Measurements from ENCODE around the gene CHCHD5. TPM values are rescaled to one million over a fixed set of nuclear protein-coding genes. Genes with fewer than 3 reads are reported as not detected.

Gene CHCHD5
- total and polyA plus RNA-seq, 9 donors, result 1.7 to 28.6 (median 22.2) TPM

GRCh38 chr2:112572005-112572404 is 12.4 kb upstream of the CHCHD5 start:
- Histone ChIP-seq H3K27ac (no peak overlapping the region), H3K27me3 (no peaks in the 10 kb centered on the region), H3K4me3 (no peak overlapping the region), H3K36me3 (no peaks in the 10 kb centered on the region), H3K4me1 (ENCODE audit: insufficient read depth) (no peaks in the 10 kb centered on the region), H3K9me3 (peaks cover 0 to 8% of the 10 kb centered on the region in 2 donors)
- intact Hi-C loops (cut with DNase I), result no loop called here
- no peak for DNase-seq
- TF ChIP-seq POLR2A (IDR thresholded peaks at IDR 0.05), result no peak
- TF ChIP-seq, protein P1, sequence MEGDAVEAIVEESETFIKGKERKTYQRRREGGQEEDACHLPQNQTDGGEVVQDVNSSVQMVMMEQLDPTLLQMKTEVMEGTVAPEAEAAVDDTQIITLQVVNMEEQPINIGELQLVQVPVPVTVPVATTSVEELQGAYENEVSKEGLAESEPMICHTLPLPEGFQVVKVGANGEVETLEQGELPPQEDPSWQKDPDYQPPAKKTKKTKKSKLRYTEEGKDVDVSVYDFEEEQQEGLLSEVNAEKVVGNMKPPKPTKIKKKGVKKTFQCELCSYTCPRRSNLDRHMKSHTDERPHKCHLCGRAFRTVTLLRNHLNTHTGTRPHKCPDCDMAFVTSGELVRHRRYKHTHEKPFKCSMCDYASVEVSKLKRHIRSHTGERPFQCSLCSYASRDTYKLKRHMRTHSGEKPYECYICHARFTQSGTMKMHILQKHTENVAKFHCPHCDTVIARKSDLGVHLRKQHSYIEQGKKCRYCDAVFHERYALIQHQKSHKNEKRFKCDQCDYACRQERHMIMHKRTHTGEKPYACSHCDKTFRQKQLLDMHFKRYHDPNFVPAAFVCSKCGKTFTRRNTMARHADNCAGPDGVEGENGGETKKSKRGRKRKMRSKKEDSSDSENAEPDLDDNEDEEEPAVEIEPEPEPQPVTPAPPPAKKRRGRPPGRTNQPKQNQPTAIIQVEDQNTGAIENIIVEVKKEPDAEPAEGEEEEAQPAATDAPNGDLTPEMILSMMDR (IDR thresholded peaks at IDR 0.05), result no peak
- TF ChIP-seq EP300 (IDR thresholded peaks at IDR 0.05), result no peak
- WGBS, 3 donors, result 80 to 88% (median 88%) methylated on average over 7 of the region's 7 CpGs

- no peak for DNase-seq
- Histone ChIP-seq H3K4me3 (no peak overlapping the region), H3K27ac (no peak overlapping the region), H3K27me3 (no peaks in the 10 kb centered on the region), H3K9me3 (no peaks in the 10 kb centered on the region), H3K4me1 (ENCODE audit: insufficient read depth) (peaks cover 4% of the 10 kb centered on the region), H3K36me3 (no peaks in the 10 kb centered on the region)
- intact Hi-C loops (cut with DNase I), result no loop called here
- TF ChIP-seq, protein P1 (IDR thresholded peaks at IDR 0.05), result no peak
- TF ChIP-seq EP300 (IDR thresholded peaks at IDR 0.05) (no peak), POLR2A (IDR thresholded peaks at IDR 0.05) (no peak)
- 26 to 41% (median 29%) methylated on average over 5 of the region's 5 CpGs for WGBS, 3 donors
Observed at GRCh38 chr2:112577756-112578155, 6.7 kb upstream of the CHCHD5 start.

- no peak for TF ChIP-seq EP300 (IDR thresholded peaks at IDR 0.05)
- TF ChIP-seq POLR2A (IDR thresholded peaks at IDR 0.05), result no peak
- TF ChIP-seq, protein P1 (IDR thresholded peaks at IDR 0.05), result no peak
- no peak for DNase-seq
- no peak overlapping the region for H3K27ac ChIP-seq
- peaks cover 4% of the 10 kb centered on the region for H3K4me1 ChIP-seq (ENCODE audit: insufficient read depth)
- intact Hi-C loops (cut with DNase I), result no loop called here
- no peak overlapping the region for H3K4me3 ChIP-seq
- no peaks in the 10 kb centered on the region for H3K27me3 ChIP-seq
- no peaks in the 10 kb centered on the region for H3K9me3 ChIP-seq
- no peaks in the 10 kb centered on the region for H3K36me3 ChIP-seq
Observed at GRCh38 chr2:112579241-112579640, 5.2 kb upstream of the CHCHD5 start.

DNA sequence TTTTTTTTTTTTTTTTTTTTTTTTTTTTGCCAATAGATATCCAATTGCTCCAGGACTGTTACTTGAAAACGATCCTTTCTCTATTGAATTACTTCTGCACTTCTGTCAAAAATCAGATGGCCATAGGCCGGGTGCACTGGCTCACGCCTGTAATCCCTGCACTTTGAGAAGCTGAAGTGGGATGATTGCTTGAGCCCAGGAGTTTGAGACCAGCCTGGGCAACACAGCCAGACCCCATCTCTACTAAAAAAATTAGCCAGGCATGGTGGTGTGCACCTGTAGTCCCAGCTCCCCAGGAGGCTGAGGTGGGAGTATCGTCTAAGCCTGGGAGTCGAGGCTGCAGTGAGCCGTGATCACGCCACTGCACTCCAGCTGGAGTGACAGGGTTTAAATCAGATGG is 4.3 kb upstream of the CHCHD5 start:
- no peaks in the 10 kb centered on the region for H3K9me3 ChIP-seq
- peaks cover 5% of the 10 kb centered on the region for H3K4me1 ChIP-seq (ENCODE audit: insufficient read depth)
- TF ChIP-seq POLR2A (IDR thresholded peaks at IDR 0.05), result no peak
- TF ChIP-seq EP300 (IDR thresholded peaks at IDR 0.05), result no peak
- no peak for DNase-seq
- intact Hi-C loops (cut with DNase I), result loop anchor here in 3 of 4 donors (5.0 kb wide), 1 partner anchor 98 kb away; the partner anchor contains the start of gene TTL (in 3 of the 3)
- H3K4me3 ChIP-seq, result no peak overlapping the region
- 85 to 91% (median 89%) methylated on average over 7 of the region's 7 CpGs for WGBS, 3 donors
- H3K27me3 ChIP-seq, result no peaks in the 10 kb centered on the region
- no peak overlapping the region for H3K27ac ChIP-seq
- no peaks in the 10 kb centered on the region for H3K36me3 ChIP-seq

- Histone ChIP-seq H3K4me1 (ENCODE audit: insufficient read depth) (peaks cover 7% of the 10 kb centered on the region), H3K36me3 (no peaks in the 10 kb centered on the region), H3K9me3 (no peaks in the 10 kb centered on the region), H3K27ac (no peak overlapping the region), H3K27me3 (no peaks in the 10 kb centered on the region), H3K4me3 (no peak overlapping the region)
- TF ChIP-seq EP300 (IDR thresholded peaks at IDR 0.05) (no peak), POLR2A (IDR thresholded peaks at IDR 0.05) (no peak)
- TF ChIP-seq, protein P1 (IDR thresholded peaks at IDR 0.05), result peak; percentile 22 to 65 (median 51)
- peak in 1 of 5 donors; percentile 24 for DNase-seq
- intact Hi-C loops (cut with DNase I), result loop anchor here in 3 of 4 donors (5.0 kb wide), 1 partner anchor 100 kb away; the partner anchor contains the start of gene TTL (in 3 of the 3)
- WGBS, 3 donors, result 23 to 31% (median 23%) methylated on average over 10 of the region's 10 CpGs
Observed at GRCh38 chr2:112582314-112582746, 2.1 kb upstream of the CHCHD5 start.
